Motor neuron (in vitro differentiated cells): ENCODE results near the gene GRK5. TPM values are rescaled to one million over a fixed set of nuclear protein-coding genes. Genes with fewer than 3 reads are reported as not detected.
A peak's percentile ranks its signal among the peaks of the same experiment; 100 is the strongest.

Experiments
- ATAC-seq, 8 experiments: fragments of 200-7000 bp; cut with Tn5 transposase; replicated peaks in 6 of 8; 2 replicates each; pipeline ENCODE4 v1.8.0; 2021; ENCODE audit warnings: mild to moderate bottlenecking in 8 of 8, moderate library complexity in 8 of 8
- H3K27ac ChIP-seq, 2 donors: fragments of 250-450 bp; sonication (Bioruptor Pico); 2 replicates each; pipeline ENCODE4 v1.9.0; 2021; ENCODE audit warnings: antibody characterized with exemption in 2 of 2, mild to moderate bottlenecking in 2 of 2, moderate library complexity in 1 of 2
- H3K4me1 ChIP-seq, 2 donors: fragments of 250-450 bp; sonication (Bioruptor Pico); replicated peaks in 1 of 2; 2 replicates each; pipeline ENCODE4 v1.6.1; 2021; ENCODE audit warnings: antibody characterized with exemption in 2 of 2, mild to moderate bottlenecking in 2 of 2, moderate library complexity in 1 of 2
- H3K4me3 ChIP-seq, 5 donors: fragments of 250-450 bp; sonication (Bioruptor Pico); 2 replicates each; pipeline ENCODE4 v1.9.0; 2021; ENCODE audit warnings: antibody characterized with exemption in 5 of 5, mild to moderate bottlenecking in 5 of 5, moderate library complexity in 4 of 5
- WGBS, 10 experiments: fragments of 450-650 bp; shearing (Covaris generic); methylation state at CpG; one replicate each; pipeline ENCODE4 v1.0.0; 2022; 5-methylcytosine and 5-hydroxymethylcytosine counted together
- in situ Hi-C, 9 experiments: fragments of 400-800 bp; cut with MboI; loops; one replicate each; pipeline ENCODE4 v1.15.0; 2021; ENCODE audit warnings: low sequenced_read_pairs in 9 of 9, low pct_unique_long_range_greater_than_20kb in 2 of 9; ENCODE audit not compliant: unreplicated experiment in 9 of 9
- total RNA-seq, 8 experiments: library from RNA; unstranded; fragments of 300-600 nt; gene quantifications; 2 replicates each; pipeline versions ENCODE4 v1.2.3 to v1.2.4, GENCODE V29; 2022

GRK5 gene
- total RNA-seq, 8 experiments from 2014 or later: 4.0 to 27.2 (median 11.1) TPM

DNA sequence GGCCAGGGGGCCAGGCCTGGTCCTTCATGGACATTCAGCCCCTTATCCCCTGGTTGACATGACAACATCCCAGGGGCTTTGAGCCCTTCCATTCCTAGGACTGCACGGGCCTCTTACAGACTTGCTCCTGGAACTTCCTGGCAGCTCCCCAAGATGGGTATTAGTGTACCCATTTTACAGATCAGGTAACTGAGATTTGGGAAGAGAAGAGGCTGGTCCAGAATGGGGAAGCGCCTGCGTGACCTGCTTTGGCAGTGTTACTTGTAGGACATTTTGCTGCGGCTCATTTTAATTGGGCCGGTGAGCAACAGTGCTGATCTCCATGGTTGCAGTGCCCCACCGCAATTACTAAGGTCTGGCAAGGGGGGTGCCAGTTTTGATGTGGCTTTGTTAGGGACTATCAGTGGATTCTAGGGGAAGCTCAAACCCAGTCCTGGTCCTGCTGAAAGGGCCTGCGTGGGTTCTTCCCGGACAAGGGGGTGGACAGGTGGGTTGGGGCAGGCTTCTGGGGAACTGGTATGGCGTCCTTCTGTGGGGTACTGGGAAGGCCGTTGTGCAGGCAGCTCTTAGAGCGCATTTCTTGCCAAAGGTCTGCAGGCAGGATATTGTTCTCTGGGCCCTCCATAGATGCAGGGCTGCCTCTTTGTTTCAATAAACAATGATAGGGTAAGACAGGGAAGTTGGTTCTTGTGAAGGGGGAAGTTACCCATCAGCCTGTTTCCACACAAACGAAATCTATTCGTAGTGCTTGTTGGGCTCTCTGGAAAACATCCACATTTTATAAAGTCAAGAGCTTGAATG lies 197.5 kb downstream of the GRK5 start:
- 37 to 100% (median 66%) methylated on average over 1 to 5 of the region's 13 CpGs; no CpG with 5 or more reads in 3 of the 10 experiments for WGBS, 10 experiments

GRCh38 chr10:119405520-119405807 lies 198.1 kb downstream of the GRK5 start:
- ATAC-seq: no peak
- no peak overlapping the region for H3K27ac ChIP-seq
- in situ Hi-C loops: loop anchor here in 7 of 9 experiments (25.0 kb wide), 2 partner anchors 193 to 218 kb away; partner anchors contain the start of genes GRK5 (in 6 of the 7) and PRDX3 (in 1 of the 7)
- H3K4me3 ChIP-seq: no peak overlapping the region
- peaks cover 29 to 40% of the 10 kb centered on the region in 2 donors for H3K4me1 ChIP-seq
- 67 to 100% (median 95%) methylated on average over 1 to 3 of the region's 8 CpGs; no CpG with 5 or more reads in 2 of the 10 experiments for WGBS, 10 experiments

More for the DNA sequence above, 197.5 kb downstream of the GRK5 start:
- H3K4me3 ChIP-seq: no peak overlapping the region
- H3K4me1 ChIP-seq: peaks cover 25 to 35% of the 10 kb centered on the region in 2 donors
- in situ Hi-C loops: loop anchor here in 7 of 9 experiments (25.0 kb wide), 2 partner anchors 193 to 218 kb away; partner anchors contain the start of genes GRK5 (in 6 of the 7) and PRDX3 (in 1 of the 7)
- H3K27ac ChIP-seq: no peak overlapping the region
- ATAC-seq: no peak

- WGBS, 10 experiments: 63 to 100% (median 100%) methylated on average over 1 to 3 of the region's 3 CpGs; no CpG with 5 or more reads in 2 of the 10 experiments
- in situ Hi-C loops: loop anchor here in 7 of 9 experiments (25.0 kb wide), 2 partner anchors 194 to 219 kb away; partner anchors contain the start of genes GRK5 (in 6 of the 7) and PRDX3 (in 1 of the 7)
- ATAC-seq: no peak
- no peak overlapping the region for H3K27ac ChIP-seq
- no peak overlapping the region for H3K4me3 ChIP-seq
- peaks cover 29 to 43% of the 10 kb centered on the region in 2 donors for H3K4me1 ChIP-seq
Observed at GRCh38 chr10:119406137-119406536, 198.8 kb downstream of the GRK5 start.

GRCh38 chr10:119406601-119407253 lies 199.4 kb downstream of the GRK5 start:
- Histone ChIP-seq H3K27ac (no peak overlapping the region), H3K4me3 (no peak overlapping the region), H3K4me1 (peaks cover 24 to 38% of the 10 kb centered on the region in 2 donors)
- ATAC-seq: no peak
- in situ Hi-C loops: loop anchor here in 7 of 9 experiments (25.0 kb wide), 2 partner anchors 194 to 219 kb away; partner anchors contain the start of genes GRK5 (in 6 of the 7) and PRDX3 (in 1 of the 7)
- WGBS, 10 experiments: 80 to 100% (median 100%) methylated on average over 1 to 5 of the region's 7 CpGs; no CpG with 5 or more reads in 2 of the 10 experiments

DNA sequence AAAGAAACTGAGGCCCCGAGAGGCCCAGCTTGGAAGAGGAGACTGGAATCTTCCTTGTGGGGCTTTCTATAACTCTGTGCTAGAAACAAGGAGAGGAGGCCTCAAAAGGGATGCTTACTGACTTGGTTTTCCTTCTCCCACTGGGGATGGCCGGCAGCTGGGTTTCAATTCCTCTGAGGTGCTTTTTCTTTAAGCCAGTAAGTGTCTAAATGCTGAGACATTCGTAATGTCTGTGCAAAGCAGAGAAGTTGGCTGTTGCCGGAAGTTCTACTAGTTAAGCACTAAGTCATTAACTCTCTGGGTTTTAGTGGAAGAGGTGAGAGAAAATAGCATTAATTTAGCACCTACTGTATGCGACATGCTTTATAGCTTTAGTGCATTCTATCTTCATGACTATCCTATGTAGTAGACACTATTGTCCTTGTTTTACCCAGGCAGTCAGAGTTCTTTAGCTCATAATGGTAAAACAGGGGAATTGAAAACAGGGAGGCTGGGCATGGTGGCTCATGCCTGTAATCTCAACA lies 199.9 kb downstream of the GRK5 start:
- H3K27ac ChIP-seq: no peak overlapping the region
- peaks cover 21 to 36% of the 10 kb centered on the region in 2 donors for H3K4me1 ChIP-seq
- H3K4me3 ChIP-seq: no peak overlapping the region
- no peak for ATAC-seq
- in situ Hi-C loops: loop anchor here in 7 of 9 experiments (25.0 kb wide), 2 partner anchors 195 to 220 kb away; partner anchors contain the start of genes GRK5 (in 6 of the 7) and PRDX3 (in 1 of the 7)
- WGBS, 10 experiments: 60 to 100% (median 94%) methylated on average over 1 to 5 of the region's 5 CpGs; no CpG with 5 or more reads in 1 of the 10 experiments

GRCh38 chr10:119408072-119408471 lies 200.7 kb downstream of the GRK5 start:
- Histone ChIP-seq H3K4me1 (peaks cover 28 to 44% of the 10 kb centered on the region in 2 donors), H3K27ac (no peak overlapping the region), H3K4me3 (no peak overlapping the region)
- in situ Hi-C loops: loop anchor here in 7 of 9 experiments (25.0 kb wide), 2 partner anchors 196 to 221 kb away; partner anchors contain the start of genes GRK5 (in 6 of the 7) and PRDX3 (in 1 of the 7)
- ATAC-seq: no peak
- 80 to 100% (median 95%) methylated on average over 1 to 4 of the region's 4 CpGs; no CpG with 5 or more reads in 1 of the 10 experiments for WGBS, 10 experiments

GRCh38 chr10:119408969-119409371 lies 201.6 kb downstream of the GRK5 start:
- in situ Hi-C loops: loop anchor here in 7 of 9 experiments (25.0 kb wide), 2 partner anchors 197 to 222 kb away; partner anchors contain the start of genes GRK5 (in 6 of the 7) and PRDX3 (in 1 of the 7)
- no peak for ATAC-seq
- 80 to 93% (median 89%) methylated on average over 1 to 8 of the region's 14 CpGs; no CpG with 5 or more reads in 5 of the 10 experiments for WGBS, 10 experiments

GRCh38 chr10:119409385-119409784 lies 202.0 kb downstream of the GRK5 start:
- WGBS, 10 experiments: 67 to 100% (median 80%) methylated on average over 1 to 3 of the region's 5 CpGs; no CpG with 5 or more reads in 5 of the 10 experiments
- H3K4me1 ChIP-seq: peaks cover 41 to 57% of the 10 kb centered on the region in 2 donors
- in situ Hi-C loops: loop anchor here in 7 of 9 experiments (25.0 kb wide), 2 partner anchors 197 to 222 kb away; partner anchors contain the start of genes GRK5 (in 6 of the 7) and PRDX3 (in 1 of the 7)
- H3K4me3 ChIP-seq: no peak overlapping the region
- H3K27ac ChIP-seq: peak overlapping the region; percentile 45 to 84
- ATAC-seq: no peak

More at GRCh38 chr10:119408969-119409371, 201.6 kb downstream of the GRK5 start:
- no peak overlapping the region for H3K4me3 ChIP-seq
- H3K27ac ChIP-seq: peak overlapping the region; percentile 45 to 84
- H3K4me1 ChIP-seq: peaks cover 36 to 53% of the 10 kb centered on the region in 2 donors

DNA sequence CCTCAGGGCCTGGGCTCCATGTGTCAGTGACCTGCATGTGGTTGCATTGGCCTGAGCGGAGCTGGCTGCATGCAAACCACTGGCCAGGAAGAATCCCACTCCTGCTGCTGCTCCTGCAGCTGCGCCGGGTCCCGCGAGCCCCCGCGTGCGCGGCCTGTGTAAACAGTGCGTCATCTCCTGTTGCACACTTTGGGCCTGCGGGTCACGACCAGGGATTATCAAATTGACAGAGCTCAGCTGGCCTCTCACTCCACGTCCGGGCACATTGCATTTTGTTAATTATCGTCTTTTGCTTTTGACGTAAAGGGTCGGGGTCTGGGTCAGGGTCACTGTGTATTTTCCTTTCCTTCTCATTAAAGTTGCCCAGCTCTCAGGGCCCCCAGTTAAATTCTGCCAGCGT lies 202.5 kb downstream of the GRK5 start:
- Histone ChIP-seq H3K4me3 (no peak overlapping the region), H3K4me1 (peaks cover 42 to 59% of the 10 kb centered on the region in 2 donors), H3K27ac (peak overlapping the region; percentile 45 to 84)
- in situ Hi-C loops: loop anchor here in 7 of 9 experiments (25.0 kb wide), 2 partner anchors 198 to 223 kb away; partner anchors contain the start of genes GRK5 (in 6 of the 7) and PRDX3 (in 1 of the 7)
- WGBS, 10 experiments: 2 to 98% (median 41%) methylated on average over 2 to 17 of the region's 18 CpGs; no CpG with 5 or more reads in 1 of the 10 experiments
- ATAC-seq: peak in 5 of 8 experiments; percentile 72 to 86 (median 79)

DNA sequence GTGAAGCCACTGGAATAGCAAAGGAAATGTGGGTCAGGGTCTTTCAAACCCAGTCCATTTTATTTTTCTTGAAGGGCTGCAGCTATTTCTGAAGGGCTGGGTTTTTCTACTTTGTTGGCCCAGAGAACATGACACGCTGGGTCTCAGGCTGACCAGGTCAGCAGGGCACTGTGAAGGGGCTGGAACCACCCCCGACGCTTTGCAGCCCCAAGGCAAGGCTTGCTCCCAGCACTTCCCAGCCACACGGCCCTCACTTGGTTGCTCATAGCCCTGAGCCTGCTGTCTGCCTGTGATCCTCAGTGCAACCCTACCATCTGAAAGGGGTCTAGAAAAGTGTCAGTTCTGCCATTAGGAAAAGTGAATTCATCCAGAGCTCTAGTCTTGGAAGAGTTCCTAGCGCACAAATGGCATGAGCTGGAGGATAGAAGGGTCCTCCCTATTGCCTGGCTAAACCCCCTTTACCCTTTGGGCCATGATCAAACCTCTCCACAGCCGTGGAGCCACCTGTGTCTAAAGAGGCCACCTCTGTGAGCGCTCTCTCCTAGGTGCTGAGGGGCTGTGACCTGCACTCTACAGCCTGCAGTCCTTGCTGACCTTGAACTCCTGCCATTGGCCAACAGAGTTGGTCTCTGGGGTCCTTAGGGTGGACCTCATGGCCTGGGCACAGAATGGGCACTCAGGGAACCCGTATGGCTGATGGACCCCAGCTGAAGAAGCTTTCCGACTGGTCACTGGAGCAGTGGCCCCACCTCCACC lies 203.2 kb downstream of the GRK5 start:
- peaks cover 42 to 55% of the 10 kb centered on the region in 2 donors for H3K4me1 ChIP-seq
- WGBS, 10 experiments: 40 to 100% (median 86%) methylated on average over 1 to 2 of the region's 9 CpGs; no CpG with 5 or more reads in 6 of the 10 experiments
- in situ Hi-C loops: loop anchor here in 7 of 9 experiments (25.0 kb wide), 2 partner anchors 198 to 223 kb away; partner anchors contain the start of genes GRK5 (in 6 of the 7) and PRDX3 (in 1 of the 7)
- no peak for ATAC-seq
- peak overlapping the region in 1 of 2 donors; percentile 84 for H3K27ac ChIP-seq
- H3K4me3 ChIP-seq: no peak overlapping the region
